IMR-90 (cell line): ENCODE measurements around the gene COQ8A. TPM values are rescaled to one million over a fixed set of nuclear protein-coding genes. Genes with fewer than 3 reads are reported as not detected.

ENCODE experiments used
- ATAC-seq: fragments of 200-7000 bp; cut with Tn5 transposase; 2 replicates; pipeline ENCODE4 v1.9.1; 2020; ENCODE audit warnings: low read depth, mild to moderate bottlenecking, moderate library complexity
- BruUV-seq: library from RNA; stranded (reverse); fragments of 400-500 nt; replicated peaks from 2 replicates; lab custom pipeline; 2021; lab: Mats Ljungman, UMichigan
- CTCF ChIA-PET: fragments of 300-600 bp; formaldehyde crosslinking; extraction: SDS; loops from one replicate; lab custom pipeline; 2021; ENCODE audit warnings: antibody characterized with exemption; lab: Yijun Ruan, JAX
- POLR2A ChIA-PET: fragments of 300-600 bp; sonication (Branson Sonifier 250); formaldehyde crosslinking; loops from one replicate; lab custom pipeline; 2022; ENCODE audit warnings: antibody characterized with exemption; ENCODE audit not compliant: unreplicated experiment; lab: Charles Lee
- DNase-seq: peaks from one replicate; pipeline ENCODE4 v3.0.0; 2013
- H2AFZ ChIP-seq: replicated peaks from 2 replicates; pipeline ENCODE3; 2013; ENCODE audit warnings: low read length, mild to moderate bottlenecking; ENCODE audit not compliant: poor library complexity
- H2AK5ac ChIP-seq: 2 replicates; pipeline ENCODE4 v1.6.1; 2013; ENCODE audit warnings: low read depth, low read length, inconsistent platforms
- H2AK9ac ChIP-seq: replicated peaks from 2 replicates; pipeline ENCODE3; 2013; ENCODE audit warnings: mild to moderate bottlenecking, low read depth, low read length, moderate library complexity; ENCODE audit not compliant: poor library complexity
- H2BK120ac ChIP-seq: 2 replicates; pipeline ENCODE4 v1.6.1; 2013; ENCODE audit warnings: low read depth, low read length, inconsistent platforms
- H2BK15ac ChIP-seq: 3 replicates; pipeline ENCODE4 v1.6.1; 2013; ENCODE audit warnings: low read depth, low read length, inconsistent platforms
- H2BK20ac ChIP-seq: 2 replicates; pipeline ENCODE4 v1.6.1; 2013; ENCODE audit warnings: low read depth, mild to moderate bottlenecking, inconsistent platforms, low read length, moderate library complexity
- H2BK5ac ChIP-seq: 2 replicates; pipeline ENCODE4 v1.6.1; 2013; ENCODE audit warnings: mild to moderate bottlenecking, low read depth, low read length, inconsistent platforms; ENCODE audit not compliant: poor library complexity, severe bottlenecking
- H3K14ac ChIP-seq: replicated peaks from 2 replicates; pipeline ENCODE4 v1.6.1; 2013; ENCODE audit warnings: low read depth, low read length, inconsistent platforms
- H3K18ac ChIP-seq: 2 replicates; pipeline ENCODE4 v1.6.1; 2013; ENCODE audit warnings: low read depth, low read length, control low read depth
- H3K23ac ChIP-seq: 2 replicates; pipeline ENCODE4 v1.6.1; 2013; ENCODE audit warnings: low read depth, low read length, inconsistent platforms
- H3K27ac ChIP-seq: 2 replicates; pipeline ENCODE4 v1.5.1; 2013; ENCODE audit warnings: mild to moderate bottlenecking, control low read depth, low read length; ENCODE audit not compliant: insufficient read depth
- H3K27me3 ChIP-seq: 2 replicates; pipeline ENCODE4 v1.6.1; 2013; ENCODE audit warnings: low read length; ENCODE audit not compliant: control insufficient read depth, insufficient read depth
- H3K36me3 ChIP-seq: 2 replicates; pipeline ENCODE4 v1.6.1; 2013; ENCODE audit warnings: low read length, mixed read lengths; ENCODE audit not compliant: control insufficient read depth, insufficient read depth
- H3K4ac ChIP-seq: 2 replicates; pipeline ENCODE4 v1.6.1; 2013; ENCODE audit warnings: low read depth, low read length, inconsistent platforms
- H3K4me1 ChIP-seq: 2 replicates; pipeline ENCODE4 v1.6.1; 2013; ENCODE audit warnings: low read length, mixed read lengths; ENCODE audit not compliant: control insufficient read depth, insufficient read depth
- H3K4me2 ChIP-seq: 2 replicates; pipeline ENCODE4 v1.6.1; 2013; ENCODE audit warnings: low read depth, mild to moderate bottlenecking, control low read depth, low read length, moderate library complexity
- H3K4me3 ChIP-seq: 2 replicates; pipeline ENCODE4 v1.5.1; 2013; ENCODE audit warnings: low read depth, mild to moderate bottlenecking, control low read depth, low read length, moderate library complexity; ENCODE audit not compliant: insufficient read depth
- H3K56ac ChIP-seq: 2 replicates; pipeline ENCODE4 v1.6.1; 2013; ENCODE audit warnings: low read length, inconsistent platforms; ENCODE audit not compliant: insufficient read depth; ENCODE audit errors: extremely low read depth
- H3K79me1 ChIP-seq, 2 experiments: 2 replicates each; pipeline ENCODE4 v1.6.1; 2013; ENCODE audit warnings: low read length in 2 of 2, inconsistent platforms in 1 of 2, low read depth in 1 of 2
- H3K9ac ChIP-seq: 2 replicates; pipeline ENCODE4 v1.6.1; 2013; ENCODE audit warnings: low read depth, low read length, control low read depth
- H3K9me1 ChIP-seq: 2 replicates; pipeline ENCODE4 v1.6.1; 2013; ENCODE audit warnings: low read length, inconsistent platforms; ENCODE audit not compliant: insufficient read depth
- H3K9me3 ChIP-seq: 2 replicates; pipeline ENCODE4 v1.6.1; 2013; ENCODE audit warnings: low read length; ENCODE audit not compliant: control insufficient read depth, insufficient read depth
- H4K20me1 ChIP-seq: 2 replicates; pipeline ENCODE4 v1.6.1; 2013; ENCODE audit warnings: low read length, inconsistent platforms; ENCODE audit not compliant: insufficient read depth
- H4K5ac ChIP-seq: 2 replicates; pipeline ENCODE4 v1.6.1; 2013; ENCODE audit warnings: mild to moderate bottlenecking, low read depth, low read length, control low read depth
- H4K8ac ChIP-seq, 2 experiments: 2 replicates each; pipeline ENCODE4 v1.6.1; 2013; ENCODE audit warnings: low read depth in 2 of 2, low read length in 2 of 2, control low read depth in 1 of 2, inconsistent platforms in 1 of 2
- H4K91ac ChIP-seq: 2 replicates; pipeline ENCODE4 v1.6.1; 2013; ENCODE audit warnings: low read depth, low read length, inconsistent platforms; ENCODE audit not compliant: insufficient read depth
- CHD1 ChIP-seq: IDR thresholded peaks from 2 replicates; pipeline ENCODE4 v1.6.1; 2012; ENCODE audit warnings: low read depth, low read length, improper control_type of control experiment
- RFX5 ChIP-seq: IDR thresholded peaks from 2 replicates; pipeline ENCODE4 v1.8.0; 2012; ENCODE audit warnings: low read depth, mild to moderate bottlenecking, low read length, moderate library complexity
- SMC3 ChIP-seq: fragments of 150-350 bp; IDR thresholded peaks from 2 replicates; pipeline ENCODE4 v1.6.1; 2016; ENCODE audit warnings: low read depth, mild to moderate bottlenecking, antibody characterized with exemption, low read length, moderate library complexity
- WGBS, 2 experiments: methylation state at CpG; one replicate each; pipeline versions ENCODE4 v1.1.5 to v1.1.7; 2013; ENCODE audit warnings: missing lambda C conversion rate in 2 of 2; ENCODE audit not compliant: insufficient read length in 1 of 2; ENCODE audit errors: extremely low coverage in 2 of 2; 5-methylcytosine and 5-hydroxymethylcytosine counted together
- dilution Hi-C: fragments of 300-500 bp; cut with HindIII; formaldehyde crosslinking; loops from one replicate; pipeline ENCODE4 v1.14.3; 2018; ENCODE audit warnings: low sequenced_read_pairs; ENCODE audit not compliant: unreplicated experiment
- in situ Hi-C: fragments of 300-500 bp; cut with MboI; formaldehyde crosslinking; loops from 3 replicates; pipeline ENCODE4 v1.14.3; 2019; ENCODE audit warnings: low sequenced_read_pairs, inconsistent platforms, mixed read lengths
- intact Hi-C: fragments of 100-400 bp; cut with micrococcal nuclease; formaldehyde crosslinking; loops from 2 replicates; pipeline ENCODE4 v1.10.0; 2022
- polyA plus RNA-seq, 3 experiments: library from polyadenylated mRNA; depleted of rRNA; stranded (reverse); fragments of >200 nt; gene quantifications; 2 replicates each; pipeline ENCODE4 v1.2.3, GENCODE V29; 2012; ENCODE audit warnings: low replicate concordance in 1 of 3
- total RNA-seq: library from RNA; depleted of rRNA; stranded (reverse); fragments of >200 nt; gene quantifications from 2 replicates; pipeline ENCODE4 v1.2.3, GENCODE V29; 2012

Gene COQ8A
- total and polyA plus RNA-seq, 2 of the 4 experiments (the other 2 are of a cell fraction) = 3.8 to 6.1 TPM

DNA sequence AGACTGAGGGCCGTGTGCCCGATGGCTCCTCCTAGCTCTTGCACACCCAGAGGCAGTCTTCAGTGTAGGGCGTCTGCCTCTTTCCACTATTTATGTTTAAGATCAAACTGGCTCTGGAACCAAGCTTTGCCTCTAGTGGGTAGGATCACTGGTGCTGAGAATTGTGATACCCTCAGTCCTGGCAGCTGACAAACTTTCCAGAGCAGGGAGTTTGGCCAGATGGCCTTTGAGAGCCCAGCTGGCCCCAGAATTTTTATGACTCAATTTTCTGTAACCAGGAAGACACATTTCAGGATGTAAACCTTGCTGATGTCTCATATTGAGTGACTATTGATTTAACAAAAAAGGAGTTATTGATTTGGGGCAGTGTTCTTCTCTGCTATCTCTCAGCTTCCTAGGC, 6.7 kb downstream of the COQ8A start:
- TF ChIP-seq CHD1 (no peak), RFX5 (no peak), SMC3 (no peak)
- Histone ChIP-seq H3K56ac (no peak overlapping the region), H3K4me2 (no peak overlapping the region), H3K27me3 (no peaks in the 10 kb centered on the region), H2BK5ac (no peak overlapping the region), H4K8ac (no peak overlapping the region), H3K27ac (no peak overlapping the region), H2AK5ac (no peak overlapping the region), H2AFZ (no peak overlapping the region), H3K4me3 (no peak overlapping the region), H3K36me3 (no peaks in the 10 kb centered on the region), H3K79me1 (no peaks in the 10 kb centered on the region), H3K4ac (no peak overlapping the region), H2BK15ac (no peak overlapping the region), H3K9me3 (no peaks in the 10 kb centered on the region), H4K5ac (no peak overlapping the region), H3K14ac (no peak overlapping the region), H3K23ac (no peak overlapping the region), H2BK120ac (no peak overlapping the region), H4K91ac (no peak overlapping the region), H3K9ac (no peak overlapping the region), H2AK9ac (no peak overlapping the region), H4K20me1 (no peaks in the 10 kb centered on the region), H3K9me1 (no peaks in the 10 kb centered on the region; the same call in 1 of the 2 replicates), H3K18ac (no peak overlapping the region), H2BK20ac (no peak overlapping the region), H3K4me1 (peaks cover 6% of the 10 kb centered on the region; the same call in 1 of the 2 replicates)
- intact Hi-C loops = no loop called here
- dilution Hi-C loops = no loop called here
- no TSS peak for BruUV-seq
- POLR2A ChIA-PET = interaction anchor here (0.5 kb wide), 1 partner anchor 8 kb away, joined by 3 read pairs; no protein-coding TSS in a partner anchor
- no peak; the same call in 1 of the 2 replicates for ATAC-seq
- in situ Hi-C loops = no loop called here
- CTCF ChIA-PET = interaction anchor here (1.1 kb wide), 1 partner anchor 27 kb away, joined by 4 read pairs; no protein-coding TSS in a partner anchor
- peak; percentile 20 for DNase-seq
- WGBS, 2 experiments = no CpG with 5 or more reads among the region's 3 CpGs
